GM12865 (cell line): ENCODE data around the gene PPP1R16B.
"Not testable (repeated sequence)": the region's sequence is repeated elsewhere in the genome, so short reads cannot be mapped to it uniquely, and the experiment has no call there.

ENCODE experiments used
- DNase-seq: peaks from one replicate; pipeline ENCODE4 v3.0.0; 2010; ENCODE audit warnings: low read depth
- H3K4me3 ChIP-seq: 2 replicates; pipeline ENCODE4 v1.5.1; 2011; ENCODE audit warnings: mild to moderate bottlenecking, low read depth, low read length, control low read depth
- TF ChIP-seq, protein P1 (sequence below): IDR thresholded peaks from 2 replicates; pipeline ENCODE4 v1.5.1; 2011; ENCODE audit warnings: low read length, control low read depth, low read depth, inconsistent platforms; ENCODE audit not compliant: insufficient read depth; ENCODE audit errors: missing control alignments

The PPP1R16B gene

GRCh38 chr20:38953630-38954340 is 148.3 kb downstream of the PPP1R16B start:
- TF ChIP-seq, protein P1, sequence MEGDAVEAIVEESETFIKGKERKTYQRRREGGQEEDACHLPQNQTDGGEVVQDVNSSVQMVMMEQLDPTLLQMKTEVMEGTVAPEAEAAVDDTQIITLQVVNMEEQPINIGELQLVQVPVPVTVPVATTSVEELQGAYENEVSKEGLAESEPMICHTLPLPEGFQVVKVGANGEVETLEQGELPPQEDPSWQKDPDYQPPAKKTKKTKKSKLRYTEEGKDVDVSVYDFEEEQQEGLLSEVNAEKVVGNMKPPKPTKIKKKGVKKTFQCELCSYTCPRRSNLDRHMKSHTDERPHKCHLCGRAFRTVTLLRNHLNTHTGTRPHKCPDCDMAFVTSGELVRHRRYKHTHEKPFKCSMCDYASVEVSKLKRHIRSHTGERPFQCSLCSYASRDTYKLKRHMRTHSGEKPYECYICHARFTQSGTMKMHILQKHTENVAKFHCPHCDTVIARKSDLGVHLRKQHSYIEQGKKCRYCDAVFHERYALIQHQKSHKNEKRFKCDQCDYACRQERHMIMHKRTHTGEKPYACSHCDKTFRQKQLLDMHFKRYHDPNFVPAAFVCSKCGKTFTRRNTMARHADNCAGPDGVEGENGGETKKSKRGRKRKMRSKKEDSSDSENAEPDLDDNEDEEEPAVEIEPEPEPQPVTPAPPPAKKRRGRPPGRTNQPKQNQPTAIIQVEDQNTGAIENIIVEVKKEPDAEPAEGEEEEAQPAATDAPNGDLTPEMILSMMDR: no peak

GRCh38 chr20:38957235-38957876 is 151.9 kb downstream of the PPP1R16B start:
- no peak for DNase-seq
- TF ChIP-seq, protein P1: no peak

More at GRCh38 chr20:38953630-38954340, 148.3 kb downstream of the PPP1R16B start:
- no peak overlapping the region for H3K4me3 ChIP-seq
- DNase-seq: no peak

GRCh38 chr20:38957915-38958485 is 152.5 kb downstream of the PPP1R16B start:
- no peak overlapping the region for H3K4me3 ChIP-seq
- TF ChIP-seq, protein P1: no peak
- no peak for DNase-seq

More at GRCh38 chr20:38957235-38957876, 151.9 kb downstream of the PPP1R16B start:
- H3K4me3 ChIP-seq: no peak overlapping the region

GRCh38 chr20:38960187-38960687 is 154.7 kb downstream of the PPP1R16B start:
- not testable (repeated sequence) for DNase-seq, H3K4me3 ChIP-seq

- H3K4me3 ChIP-seq: peak overlapping the region; percentile 63
- TF ChIP-seq, protein P1: no peak
- peak; percentile 42 for DNase-seq
These were observed 156.1 kb downstream of the PPP1R16B start for GRCh38 chr20:38961530-38962043.

- TF ChIP-seq, protein P1: peak; percentile 30
- H3K4me3 ChIP-seq: peak within 1 kb of the TSS; percentile 63
- peak; percentile 99 for DNase-seq
These were observed 156.8 kb downstream of the PPP1R16B start, which contains the start of gene DHX35 for GRCh38 chr20:38962044-38962927. Gene DHX35, plus strand, starts transcription at chr20:38962344. Its CDS starts 24 bp downstream, at chr20:38962368.
